Stimulated activated CD8-positive, alpha-beta memory T cell treated with anti-CD3 and anti-CD28 coated beads, Interleukin-15, amount 100 ng/mL, for 48 hours (primary cell): ENCODE measurements around the gene MPV17L2.

ENCODE experiments used
- DNase-seq, 2 donors: peaks; one replicate each; pipeline ENCODE4 v3.0.0-alpha.2; 2020; ENCODE audit warnings: low read depth in 2 of 2

The MPV17L2 gene

GRCh38 chr19:18218600-18218999, 25.6 kb downstream of the MPV17L2 start:
- DNase-seq, result no peak

DNA sequence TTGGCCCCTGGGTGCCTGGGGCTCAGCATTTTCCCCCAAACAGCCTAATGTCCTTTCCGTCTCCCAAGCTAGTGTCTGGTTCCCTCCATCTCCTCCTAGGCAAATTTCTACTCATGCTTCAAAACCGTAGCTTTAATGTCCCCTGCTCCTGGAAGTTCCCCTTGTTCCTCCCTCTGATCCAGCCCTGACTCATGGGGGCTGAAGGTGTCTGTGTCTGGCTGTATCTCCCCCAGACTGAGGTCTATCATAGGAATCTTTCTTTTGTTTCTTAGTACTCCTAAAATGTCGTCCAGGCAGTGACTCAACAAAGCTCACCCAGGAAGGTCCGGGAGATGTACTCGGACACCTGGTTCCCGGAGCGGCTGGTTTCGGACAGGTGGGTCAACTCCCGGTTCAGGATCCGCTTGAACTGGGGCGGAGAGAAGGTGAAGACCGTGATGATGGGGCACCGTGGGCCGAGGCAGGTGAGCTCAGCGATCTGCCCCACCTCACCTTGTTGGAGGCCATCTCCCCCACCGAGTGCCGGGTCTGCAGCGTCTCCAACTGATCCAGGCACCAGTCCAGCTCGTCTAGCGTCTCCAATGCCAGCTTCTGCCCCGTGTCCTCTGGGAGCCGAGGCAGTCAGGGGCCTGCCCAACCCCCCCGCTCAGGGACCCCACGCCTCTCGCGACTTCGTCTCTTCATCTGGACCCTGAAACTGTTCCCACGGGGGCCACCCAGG, 27.1 kb downstream of the MPV17L2 start:
- DNase-seq, result no peak

- no peak for DNase-seq
These were observed 27.7 kb downstream of the MPV17L2 start for GRCh38 chr19:18220632-18221275.

- DNase-seq, result no peak
These were observed 29.1 kb downstream of the MPV17L2 start for GRCh38 chr19:18221815-18222725.

GRCh38 chr19:18223860-18224524, 31.0 kb downstream of the MPV17L2 start:
- no peak for DNase-seq

- DNase-seq, result peak; percentile 91
These were observed 31.7 kb downstream of the MPV17L2 start for GRCh38 chr19:18224525-18225354.

DNA sequence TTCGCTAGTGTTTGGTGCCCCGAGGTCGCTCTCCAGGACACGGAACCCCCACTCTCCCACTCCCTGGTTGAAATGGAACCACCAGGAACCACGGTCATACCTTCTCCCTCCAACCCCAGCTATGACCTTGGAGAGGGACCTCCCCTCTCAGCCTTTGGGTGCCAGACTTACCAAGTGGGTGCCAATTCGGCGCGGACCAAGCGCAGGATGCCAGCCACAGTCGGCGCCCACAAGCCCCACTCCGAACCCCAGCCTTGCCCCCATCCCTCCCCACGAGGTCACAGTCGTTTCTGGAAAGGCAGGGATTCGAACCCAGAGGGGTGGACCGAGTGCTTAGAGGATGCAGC, 32.3 kb downstream of the MPV17L2 start:
- no peak for DNase-seq

DNA sequence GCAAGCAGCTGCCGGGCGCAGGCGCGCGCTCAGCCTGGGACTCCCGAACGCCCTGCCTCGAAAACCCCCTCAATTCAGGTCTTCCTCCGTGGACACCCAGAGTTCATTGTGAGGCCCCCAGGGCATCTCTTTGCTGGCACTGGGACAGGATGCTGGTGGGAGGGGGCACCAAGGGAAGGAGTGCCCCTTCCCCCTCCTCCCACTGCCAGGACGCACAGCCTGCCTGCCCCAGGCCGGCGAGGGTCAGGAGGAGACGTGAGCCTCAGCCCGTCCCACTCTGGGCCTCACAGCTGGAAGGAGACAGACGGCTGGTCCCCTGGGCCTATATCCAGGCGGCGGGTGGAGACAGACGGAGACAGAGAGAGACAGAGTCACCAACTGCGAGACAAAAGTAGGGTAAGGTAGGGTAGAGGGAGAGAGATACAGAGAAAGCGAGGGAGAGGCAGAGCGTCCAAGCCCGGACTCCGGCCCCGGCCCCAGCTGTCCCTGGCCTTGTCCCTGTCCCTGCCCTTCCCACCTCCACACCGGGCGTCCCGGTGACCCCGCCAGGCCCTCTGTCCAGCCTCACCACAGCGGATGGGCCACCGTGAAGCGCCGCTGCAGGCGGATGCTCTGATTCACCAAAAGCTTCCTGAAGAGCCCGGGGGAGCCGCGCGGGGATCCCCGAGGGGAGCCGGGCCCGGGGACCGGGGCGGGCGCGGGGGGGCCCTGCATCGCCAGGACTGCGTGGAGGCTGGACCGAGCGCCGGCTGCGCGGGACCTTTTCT, 32.9 kb downstream of the MPV17L2 start, which contains the start of gene PDE4C:
PDE4C (minus strand) TSS at position 737 of the 767 bp plus-strand sequence; CDS start at position 714, 23 bp downstream.
- DNase-seq, result no peak

GRCh38 chr19:18226956-18227780, 34.1 kb downstream of the MPV17L2 start:
- DNase-seq, result no peak

GRCh38 chr19:18227781-18228271, 34.8 kb downstream of the MPV17L2 start:
- no peak for DNase-seq

- no peak for DNase-seq
These were observed 36.5 kb downstream of the MPV17L2 start for GRCh38 chr19:18229474-18229873.

GRCh38 chr19:18229915-18230314, 36.9 kb downstream of the MPV17L2 start:
- no peak for DNase-seq

DNA sequence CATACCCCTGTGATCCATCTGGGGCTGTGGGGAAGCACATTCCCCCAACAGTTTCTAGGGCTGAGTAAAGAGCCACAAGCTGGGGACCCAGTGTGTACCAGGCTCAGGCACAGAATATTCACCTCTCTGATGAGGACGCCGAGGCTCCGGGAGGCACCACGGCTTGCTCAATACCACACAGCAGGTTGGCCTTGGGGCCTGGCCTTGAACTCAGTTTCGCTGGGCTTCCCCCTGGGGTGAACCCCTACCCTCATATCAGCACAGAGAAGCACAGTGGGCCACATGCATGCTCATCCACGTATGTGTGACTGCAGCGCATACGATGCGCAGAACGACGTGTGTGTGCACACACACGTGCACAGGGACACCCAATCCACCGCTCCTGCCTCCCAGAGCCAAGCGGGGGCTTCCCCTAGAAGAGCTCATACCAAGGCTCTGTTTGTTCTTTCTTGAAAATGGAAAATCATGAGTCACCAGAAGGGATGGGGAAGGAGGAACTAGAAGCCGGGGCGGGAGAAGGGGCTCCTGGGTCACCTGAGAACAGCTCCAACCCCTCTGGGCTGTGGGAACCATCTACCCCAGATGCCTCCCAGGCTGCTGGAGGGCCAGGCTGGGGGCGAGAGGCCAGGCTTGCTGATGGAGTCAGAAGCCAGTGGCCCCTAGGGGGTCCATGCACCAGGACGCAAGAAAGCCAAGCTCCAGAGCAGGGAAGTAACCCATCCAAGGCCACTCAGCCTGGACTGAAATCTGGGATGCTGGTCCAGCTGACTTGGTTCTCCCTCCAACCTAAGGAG, 38.1 kb downstream of the MPV17L2 start:
- DNase-seq, result no peak

DNA sequence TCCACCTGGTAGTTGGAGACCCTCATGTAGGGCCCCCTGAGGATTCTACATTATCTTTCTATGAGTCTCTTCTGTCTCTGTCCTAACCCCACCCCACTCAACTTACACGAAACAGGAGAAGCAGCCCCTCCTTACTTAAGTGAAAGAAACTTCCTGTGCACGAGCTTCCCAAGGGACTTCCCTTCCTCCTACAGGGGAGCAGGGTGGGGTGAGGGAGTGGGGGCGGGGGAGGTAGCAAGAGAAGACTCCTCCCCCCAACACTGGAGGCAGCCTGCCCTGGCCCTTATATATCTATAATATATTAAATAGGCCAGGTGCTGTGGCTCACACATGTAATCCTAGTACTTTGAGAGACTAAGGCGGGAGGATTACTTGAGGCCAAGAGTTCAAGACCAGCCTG, 38.8 kb downstream of the MPV17L2 start:
- DNase-seq, result no peak

DNA sequence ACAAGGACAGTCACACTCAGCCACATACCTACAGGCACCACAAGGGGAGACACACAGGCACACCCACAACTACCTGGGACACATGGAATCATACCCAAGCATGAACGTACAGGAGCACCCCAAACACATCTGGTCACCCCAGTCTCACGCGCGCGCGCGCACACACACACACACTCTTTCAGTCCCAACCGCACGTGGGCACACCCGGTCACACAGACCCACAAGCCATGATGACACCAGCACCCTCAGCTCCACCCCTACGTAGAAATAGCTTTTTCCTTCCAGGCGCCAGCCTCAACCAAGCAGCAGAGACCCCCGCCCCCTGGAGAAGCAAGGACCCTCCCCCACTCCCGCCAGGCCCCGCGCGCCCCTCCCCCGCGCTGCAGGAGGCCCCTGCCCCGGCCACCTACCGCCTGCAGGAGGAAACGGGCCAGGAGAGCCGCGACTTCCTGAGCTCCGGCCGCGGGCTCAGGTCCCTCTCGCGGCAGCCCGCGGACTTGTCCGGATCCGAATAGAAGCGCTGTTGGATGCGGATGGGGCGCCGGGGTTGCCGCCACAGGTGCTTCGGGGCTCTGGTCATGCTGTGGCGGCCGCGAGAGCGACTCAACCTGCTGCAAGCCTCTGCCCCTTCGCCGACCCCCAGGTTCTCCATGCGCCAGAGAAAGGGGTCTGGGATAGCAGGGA, 39.7 kb downstream of the MPV17L2 start:
- no peak for DNase-seq

DNA sequence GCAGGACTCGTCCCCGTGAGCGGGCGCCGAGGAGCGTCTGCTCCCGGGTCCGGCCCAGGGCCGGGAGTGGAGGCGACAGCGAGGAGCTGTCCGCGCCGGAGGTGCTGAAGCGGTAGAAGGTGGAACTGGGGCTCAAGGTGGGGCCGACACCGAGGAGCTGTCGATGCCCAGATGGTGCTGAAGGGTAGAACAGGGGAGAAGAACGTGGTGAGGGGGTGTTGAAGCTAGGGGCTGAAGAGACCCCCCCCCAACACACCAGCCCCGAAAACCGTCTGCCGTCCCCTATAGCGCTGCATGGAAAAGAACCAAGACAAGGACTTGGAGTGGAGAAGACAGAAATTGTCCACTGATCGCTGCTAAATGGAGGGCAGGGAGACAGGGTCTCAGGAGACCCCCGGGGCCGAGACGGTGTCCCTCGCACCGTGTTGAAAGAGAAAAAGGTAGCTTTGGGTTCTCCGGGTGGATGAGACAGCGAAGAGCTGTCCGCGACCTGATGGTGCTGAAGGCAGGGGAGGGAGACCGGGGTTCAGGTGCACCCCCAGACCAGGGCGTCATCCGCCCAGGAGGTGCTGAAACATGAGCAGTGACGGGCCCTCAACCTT, 40.3 kb downstream of the MPV17L2 start:
- peak in 1 of 2 donors; percentile 27 for DNase-seq

DNA sequence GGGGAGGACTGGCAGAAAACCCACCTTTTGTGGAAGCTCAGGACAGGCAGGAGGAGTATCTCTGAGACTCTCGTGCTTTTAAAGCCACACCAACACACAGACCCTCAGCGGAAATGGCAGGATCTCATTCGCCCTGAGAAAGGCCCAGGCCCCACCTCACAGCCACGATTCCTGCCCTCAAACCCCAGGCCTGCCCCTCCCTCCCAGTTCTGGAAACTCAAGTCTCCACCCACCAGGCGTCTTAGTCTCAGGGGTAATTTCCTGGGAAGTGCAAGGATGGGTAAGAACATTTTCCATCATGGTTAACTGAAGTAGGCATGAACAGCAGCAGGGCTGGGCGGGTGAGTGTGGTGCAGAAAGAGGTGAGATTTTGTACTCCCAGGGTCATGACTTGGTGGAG, 41.2 kb downstream of the MPV17L2 start:
- DNase-seq, result no peak
